Measurements from ENCODE around the gene GALNT8. TPM values are rescaled to one million over a fixed set of nuclear protein-coding genes. Genes with fewer than 3 reads are reported as not detected.

Gene GALNT8
- total and polyA plus RNA-seq, 2 experiments from 2014 or later: 3.8 to 7.7 TPM

DNA sequence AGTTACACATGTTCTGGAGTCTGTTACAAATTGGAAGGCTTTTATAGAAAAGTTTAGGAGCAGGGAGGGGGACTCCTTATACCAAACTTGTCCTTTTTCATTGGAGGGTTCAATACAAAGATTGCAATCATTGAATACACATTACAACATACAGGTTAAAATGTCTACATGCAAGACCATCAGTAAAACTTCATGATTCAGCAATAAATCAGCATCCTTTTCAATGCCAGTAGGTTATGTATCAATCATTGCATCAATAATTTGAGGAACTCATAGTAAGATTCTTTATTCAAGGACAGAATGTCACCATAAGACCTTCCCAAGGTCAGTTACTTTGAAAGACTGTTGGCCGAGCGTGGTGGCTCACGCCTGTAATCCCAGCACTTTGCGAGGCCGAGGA is 16.5 kb upstream of the GALNT8 start (continued):
- TF ChIP-seq, protein P1, sequence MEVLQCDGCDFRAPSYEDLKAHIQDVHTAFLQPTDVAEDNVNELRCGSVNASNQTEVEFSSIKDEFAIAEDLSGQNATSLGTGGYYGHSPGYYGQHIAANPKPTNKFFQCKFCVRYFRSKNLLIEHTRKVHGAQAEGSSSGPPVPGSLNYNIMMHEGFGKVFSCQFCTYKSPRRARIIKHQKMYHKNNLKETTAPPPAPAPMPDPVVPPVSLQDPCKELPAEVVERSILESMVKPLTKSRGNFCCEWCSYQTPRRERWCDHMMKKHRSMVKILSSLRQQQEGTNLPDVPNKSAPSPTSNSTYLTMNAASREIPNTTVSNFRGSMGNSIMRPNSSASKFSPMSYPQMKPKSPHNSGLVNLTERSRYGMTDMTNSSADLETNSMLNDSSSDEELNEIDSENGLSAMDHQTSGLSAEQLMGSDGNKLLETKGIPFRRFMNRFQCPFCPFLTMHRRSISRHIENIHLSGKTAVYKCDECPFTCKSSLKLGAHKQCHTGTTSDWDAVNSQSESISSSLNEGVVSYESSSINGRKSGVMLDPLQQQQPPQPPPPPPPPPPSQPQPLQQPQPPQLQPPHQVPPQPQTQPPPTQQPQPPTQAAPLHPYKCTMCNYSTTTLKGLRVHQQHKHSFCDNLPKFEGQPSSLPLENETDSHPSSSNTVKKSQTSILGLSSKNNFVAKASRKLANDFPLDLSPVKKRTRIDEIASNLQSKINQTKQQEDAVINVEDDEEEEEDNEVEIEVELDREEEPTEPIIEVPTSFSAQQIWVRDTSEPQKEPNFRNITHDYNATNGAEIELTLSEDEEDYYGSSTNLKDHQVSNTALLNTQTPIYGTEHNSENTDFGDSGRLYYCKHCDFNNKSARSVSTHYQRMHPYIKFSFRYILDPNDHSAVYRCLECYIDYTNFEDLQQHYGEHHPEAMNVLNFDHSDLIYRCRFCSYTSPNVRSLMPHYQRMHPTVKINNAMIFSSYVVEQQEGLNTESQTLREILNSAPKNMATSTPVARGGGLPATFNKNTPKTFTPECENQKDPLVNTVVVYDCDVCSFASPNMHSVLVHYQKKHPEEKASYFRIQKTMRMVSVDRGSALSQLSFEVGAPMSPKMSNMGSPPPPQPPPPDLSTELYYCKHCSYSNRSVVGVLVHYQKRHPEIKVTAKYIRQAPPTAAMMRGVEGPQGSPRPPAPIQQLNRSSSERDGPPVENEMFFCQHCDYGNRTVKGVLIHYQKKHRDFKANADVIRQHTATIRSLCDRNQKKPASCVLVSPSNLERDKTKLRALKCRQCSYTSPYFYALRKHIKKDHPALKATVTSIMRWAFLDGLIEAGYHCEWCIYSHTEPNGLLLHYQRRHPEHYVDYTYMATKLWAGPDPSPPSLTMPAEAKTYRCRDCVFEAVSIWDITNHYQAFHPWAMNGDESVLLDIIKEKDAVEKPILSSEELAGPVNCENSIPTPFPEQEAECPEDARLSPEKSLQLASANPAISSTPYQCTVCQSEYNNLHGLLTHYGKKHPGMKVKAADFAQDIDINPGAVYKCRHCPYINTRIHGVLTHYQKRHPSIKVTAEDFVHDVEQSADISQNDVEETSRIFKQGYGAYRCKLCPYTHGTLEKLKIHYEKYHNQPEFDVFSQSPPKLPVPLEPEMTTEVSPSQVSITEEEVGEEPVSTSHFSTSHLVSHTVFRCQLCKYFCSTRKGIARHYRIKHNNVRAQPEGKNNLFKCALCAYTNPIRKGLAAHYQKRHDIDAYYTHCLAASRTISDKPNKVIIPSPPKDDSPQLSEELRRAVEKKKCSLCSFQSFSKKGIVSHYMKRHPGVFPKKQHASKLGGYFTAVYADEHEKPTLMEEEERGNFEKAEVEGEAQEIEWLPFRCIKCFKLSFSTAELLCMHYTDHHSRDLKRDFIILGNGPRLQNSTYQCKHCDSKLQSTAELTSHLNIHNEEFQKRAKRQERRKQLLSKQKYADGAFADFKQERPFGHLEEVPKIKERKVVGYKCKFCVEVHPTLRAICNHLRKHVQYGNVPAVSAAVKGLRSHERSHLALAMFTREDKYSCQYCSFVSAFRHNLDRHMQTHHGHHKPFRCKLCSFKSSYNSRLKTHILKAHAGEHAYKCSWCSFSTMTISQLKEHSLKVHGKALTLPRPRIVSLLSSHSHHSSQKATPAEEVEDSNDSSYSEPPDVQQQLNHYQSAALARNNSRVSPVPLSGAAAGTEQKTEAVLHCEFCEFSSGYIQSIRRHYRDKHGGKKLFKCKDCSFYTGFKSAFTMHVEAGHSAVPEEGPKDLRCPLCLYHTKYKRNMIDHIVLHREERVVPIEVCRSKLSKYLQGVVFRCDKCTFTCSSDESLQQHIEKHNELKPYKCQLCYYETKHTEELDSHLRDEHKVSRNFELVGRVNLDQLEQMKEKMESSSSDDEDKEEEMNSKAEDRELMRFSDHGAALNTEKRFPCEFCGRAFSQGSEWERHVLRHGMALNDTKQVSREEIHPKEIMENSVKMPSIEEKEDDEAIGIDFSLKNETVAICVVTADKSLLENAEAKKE (CRISPR knock-in tag; IDR thresholded peaks at IDR 0.05): no peak

- H3K27ac Mint-ChIP-seq: no peak overlapping the region
- TF ChIP-seq, protein P1 (CRISPR knock-in tag; IDR thresholded peaks at IDR 0.05): no peak
- TF ChIP-seq POLR2AphosphoS5 (IDR thresholded peaks at IDR 0.05; ENCODE audit: low read depth) (no peak), EZH2 (IDR thresholded peaks at IDR 0.05; ENCODE audit: low read depth, unreplicated experiment) (no peak), REST (IDR thresholded peaks at IDR 0.05; ENCODE audit: unreplicated experiment) (no peak)
Observed at GRCh38 chr12:4705824-4706223, 14.4 kb upstream of the GALNT8 start.

More at GRCh38 chr12:4705824-4706223, 14.4 kb upstream of the GALNT8 start:
- Histone ChIP-seq H3K4me2 (no peak overlapping the region), H3K9me2 (ENCODE audit: insufficient read depth) (no peaks in the 10 kb centered on the region), H3K27me3 (ENCODE audit: insufficient read depth) (no peaks in the 10 kb centered on the region), H3K4me3 (no peak overlapping the region), H3K27ac (ENCODE audit: low read depth) (no peak overlapping the region), H3F3A (replicated peaks; ENCODE audit: low read depth) (no peaks in the 10 kb centered on the region), H2AFZ (no peak overlapping the region), H3K79me2 (replicated peaks; ENCODE audit: insufficient read depth) (no peaks in the 10 kb centered on the region), H3K4me1 (ENCODE audit: insufficient read depth) (peaks cover 6% of the 10 kb centered on the region; the same call in 1 of the 2 replicates), H4K20me1 (replicated peaks; ENCODE audit: insufficient read depth) (no peaks in the 10 kb centered on the region), H3K36me3 (ENCODE audit: insufficient read depth) (no peaks in the 10 kb centered on the region)
- Mint-ChIP-seq H3K36me3 (ENCODE audit: low read depth) (no peaks in the 10 kb centered on the region; the same call in 2 of the 3 replicates), H3K4me1 (peaks cover 8% of the 10 kb centered on the region; the same call in 2 of the 3 replicates), H3K27me3 (ENCODE audit: insufficient read depth, low read depth, poor library complexity) (no peaks in the 10 kb centered on the region), H3K9me3 (no peaks in the 10 kb centered on the region), H3K4me3 (no peak overlapping the region)
- DNase-seq (ENCODE audit: low spot score) (no peak), ATAC-seq (no peak)
